GM12878 (cell line): Measurements from ENCODE around the gene SPATA45. TPM values are rescaled to one million over a fixed set of nuclear protein-coding genes. Genes with fewer than 3 reads are reported as not detected.
A peak's percentile ranks its signal among the peaks of the same experiment; 100 is the strongest.

Experiments
- ATAC-seq: fragments of 200-7000 bp; cut with Tn5 transposase; 3 replicates; pipeline ENCODE4 v1.9.1; 2020; ENCODE audit warnings: mild to moderate bottlenecking, moderate library complexity
- BruUV-seq: library from RNA; stranded (reverse); fragments of 400-500 nt; replicated peaks from 2 replicates; lab custom pipeline; 2021; lab: Mats Ljungman, UMichigan
- CTCF ChIA-PET: fragments of 300-600 bp; sonication (Branson Sonifier 250); formaldehyde crosslinking; extraction: SDS; loops from one replicate; lab custom pipeline; 2021; ENCODE audit warnings: inconsistent platforms; lab: Yijun Ruan, JAX
- POLR2A ChIA-PET: fragments of 350-600 bp; formaldehyde crosslinking; extraction: SDS; loops from one replicate; lab custom pipeline; 2021; ENCODE audit warnings: inconsistent platforms; lab: Charles Lee
- RAD21 ChIA-PET: fragments of 300-600 bp; sonication (Branson Sonifier 250); formaldehyde crosslinking; loops from one replicate; lab custom pipeline; 2023; ENCODE audit warnings: antibody characterized with exemption; ENCODE audit not compliant: unreplicated experiment; lab: Charles Lee
- SMC1A ChIA-PET: fragments of 300-600 bp; sonication (Branson Sonifier 250); formaldehyde crosslinking; loops from one replicate; lab custom pipeline; 2023; ENCODE audit not compliant: unreplicated experiment, uncharacterized antibody; lab: Charles Lee
- DNase-seq: peaks from one replicate; pipeline ENCODE4 v3.0.0-alpha.2; 2011; ENCODE audit warnings: low read depth, low spot score
- FAIRE-seq: peaks from 3 replicates; lab custom pipeline; 2011; peaks lifted over from hg19 to GRCh38; lab: Jason Lieb, UNC
- H2AFZ ChIP-seq: 2 replicates; pipeline ENCODE4 v1.6.0; 2011; ENCODE audit warnings: low read depth, low read length, control low read depth; ENCODE audit not compliant: control insufficient read depth
- H3K27ac ChIP-seq: 2 replicates; pipeline ENCODE4 v1.5.1; 2011; ENCODE audit warnings: control low read depth; ENCODE audit not compliant: control insufficient read depth, insufficient read depth
- H3K27me3 ChIP-seq, 2 experiments: replicated peaks in 1 of 2; 2 replicates each; pipeline versions ENCODE4 v1.6.0 to v1.6.1; 2011; ENCODE audit warnings: low read length in 1 of 2; ENCODE audit not compliant: control insufficient read depth in 2 of 2, insufficient read depth in 2 of 2
- H3K36me3 ChIP-seq, 2 experiments: 2 replicates each; pipeline ENCODE4 v1.5.1; 2011; ENCODE audit warnings: low read length in 1 of 2; ENCODE audit not compliant: control insufficient read depth in 2 of 2, insufficient read depth in 2 of 2
- H3K4me1 ChIP-seq: 2 replicates; pipeline ENCODE4 v1.6.1; 2011; ENCODE audit warnings: mild to moderate bottlenecking, low read length, moderate library complexity, mixed read lengths; ENCODE audit not compliant: control insufficient read depth, insufficient read depth
- H3K4me2 ChIP-seq: 2 replicates; pipeline ENCODE4 v1.6.0; 2011; ENCODE audit warnings: control low read depth; ENCODE audit not compliant: control insufficient read depth, insufficient read depth
- H3K4me3 ChIP-seq: fragments of 200-600 bp; sonication (generic); 2 replicates; pipeline ENCODE4 v1.5.1; 2016
- H3K79me2 ChIP-seq: 2 replicates; pipeline ENCODE4 v1.6.0; 2011; ENCODE audit warnings: low read length; ENCODE audit not compliant: control insufficient read depth, insufficient read depth
- H3K9ac ChIP-seq: 2 replicates; pipeline ENCODE4 v1.8.0; 2011; ENCODE audit warnings: low read length, control low read depth, mixed read lengths; ENCODE audit not compliant: control insufficient read depth, insufficient read depth
- H3K9me3 ChIP-seq: replicated peaks from 3 replicates; pipeline ENCODE4 v1.5.1; 2011; ENCODE audit warnings: mild to moderate bottlenecking, low read length; ENCODE audit not compliant: control insufficient read depth, insufficient read depth
- H4K20me1 ChIP-seq: 2 replicates; pipeline ENCODE4 v1.6.0; 2011; ENCODE audit not compliant: control insufficient read depth, insufficient read depth
- CBX3 ChIP-seq: fragments of 200-600 bp; sonication (generic); IDR thresholded peaks from 2 replicates; pipeline ENCODE4 v1.6.1; 2016; ENCODE audit warnings: low read depth, borderline replicate concordance
- FOXM1 ChIP-seq: IDR thresholded peaks from 2 replicates; pipeline ENCODE4 v1.6.1; 2012; ENCODE audit warnings: low read depth, mild to moderate bottlenecking, inconsistent platforms, low read length, moderate library complexity
- IKZF1 ChIP-seq: fragments of 450-650 bp; conservative IDR thresholded peaks from 2 replicates; pipeline ENCODE4 v1.6.1; 2017; ENCODE audit warnings: antibody characterized with exemption, mild to moderate bottlenecking
- LARP7 ChIP-seq: fragments of 450-650 bp; IDR thresholded peaks from 2 replicates; pipeline ENCODE4 v1.6.1; 2017; ENCODE audit warnings: mild to moderate bottlenecking
- NFYA ChIP-seq: IDR thresholded peaks from 2 replicates; pipeline ENCODE4 v1.6.1; 2011; ENCODE audit warnings: low read depth, mild to moderate bottlenecking, low read length, improper control_type of control experiment, borderline replicate concordance
- POU2F2 ChIP-seq: IDR thresholded peaks from 3 replicates; pipeline ENCODE4 v1.6.1; 2011; ENCODE audit warnings: low read depth, mild to moderate bottlenecking, low read length, borderline replicate concordance
- RUNX3 ChIP-seq: IDR thresholded peaks from 2 replicates; pipeline ENCODE4 v1.6.1; 2012; ENCODE audit warnings: low read length, inconsistent platforms
- SKIL ChIP-seq: fragments of 450-650 bp; IDR thresholded peaks from 2 replicates; pipeline ENCODE4 v1.6.1; 2017; ENCODE audit warnings: mild to moderate bottlenecking, low read depth, inconsistent platforms; ENCODE audit not compliant: poor library complexity, severe bottlenecking
- SMARCA5 ChIP-seq: fragments of 450-650 bp; IDR thresholded peaks from 2 replicates; pipeline ENCODE4 v1.6.1; 2017; ENCODE audit warnings: mild to moderate bottlenecking
- ZBTB40 ChIP-seq: fragments of 450-650 bp; IDR thresholded peaks from 2 replicates; pipeline ENCODE4 v1.6.1; 2016; ENCODE audit warnings: mild to moderate bottlenecking, moderate library complexity, borderline replicate concordance
- ZNF24 ChIP-seq: fragments of 450-650 bp; IDR thresholded peaks from 2 replicates; pipeline ENCODE4 v1.6.1; 2017; ENCODE audit warnings: antibody characterized with exemption, mild to moderate bottlenecking
- WGBS: methylation state at CpG from one replicate; pipeline ENCODE4 v1.1.6; 2016; ENCODE audit warnings: low lambda C conversion rate; ENCODE audit not compliant: insufficient replicate concordance, insufficient coverage; ENCODE audit errors: missing lambda C conversion rate; 5-methylcytosine and 5-hydroxymethylcytosine counted together
- in situ Hi-C: fragments of 300-500 bp; cut with MboI; formaldehyde crosslinking; loops from 9 replicates; pipeline ENCODE4 v1.14.3; 2018; ENCODE audit warnings: mixed read lengths
- intact Hi-C: fragments of 100-400 bp; cut with micrococcal nuclease; formaldehyde crosslinking; loops from one replicate; pipeline ENCODE4 v1.14.2; 2022; ENCODE audit not compliant: unreplicated experiment
- polyA plus RNA-seq, 11 experiments: library from polyadenylated mRNA; depleted of rRNA in 4 of 11; unstranded in 6 of 11; stranded (reverse) in 5 of 11; fragments of >200 nt; fragmentation: Nextera tagmentation in 4 of 11; fragmentation: Illumina TruSeq in 1 of 11; extraction: Ambion mirVana in 4 of 11; extraction: Trizol in 1 of 11; gene quantifications; 1 replicate in 1 of 11; 2 replicates in 10 of 11; pipeline versions ENCODE4 v1.2.1 to v1.2.3, GENCODE V29; 2011 to 2016; ENCODE audit warnings: inconsistent platforms in 2 of 11, missing spikeins in 2 of 11, low read depth in 1 of 11
- total RNA-seq, 4 experiments: library from RNA; depleted of rRNA in 3 of 4; stranded (reverse); fragments of >200 nt in 3 of 4; fragmentation: Illumina TruSeq in 1 of 4; extraction: Trizol in 1 of 4; gene quantifications; 2 replicates each; pipeline versions ENCODE4 v1.2.1 to v1.2.3, GENCODE V29; 2013 to 2021
- TF ChIP-seq, protein P1 (sequence below), 3 experiments: IDR thresholded peaks in 2 of 3; conservative IDR thresholded peaks in 1 of 3; 2 replicates each; pipeline ENCODE4 v1.5.1; 2011; ENCODE audit warnings: low read depth in 3 of 3, low read length in 3 of 3, mild to moderate bottlenecking in 3 of 3, control low read depth in 2 of 3, moderate library complexity in 2 of 3, inconsistent platforms in 1 of 3, mixed read lengths in 1 of 3; ENCODE audit not compliant: control insufficient read depth in 2 of 3, insufficient read depth in 1 of 3; ENCODE audit errors: extremely low read depth in 1 of 3
- TF ChIP-seq, protein P2 (sequence below): fragments of 450-650 bp; IDR thresholded peaks from 2 replicates; pipeline ENCODE4 v1.6.1; 2017; ENCODE audit warnings: low read depth, mild to moderate bottlenecking, moderate library complexity

The SPATA45 gene
- total and polyA plus RNA-seq, 10 of the 15 experiments (the other 5 are each of a cell fraction or from before 2014, with no cell fraction given), result 0.22 to 0.37 (median 0.31) TPM; not detected in 7

- no TSS peak for BruUV-seq
- no peaks in the 10 kb centered on the region for H3K9me3 ChIP-seq
- peak overlapping the region; percentile 8; the same call in 1 of the 2 replicates for H3K4me3 ChIP-seq
- H3K27me3 ChIP-seq, result no peaks in the 10 kb centered on the region
- WGBS, result 0% methylated on average over 2 of the region's 2 CpGs
- H3K27ac ChIP-seq, result peak overlapping the region; percentile 46
- DNase-seq (peak; percentile 77), FAIRE-seq (peak; percentile 99), ATAC-seq (peak; percentile 82)
- ChIA-PET RAD21 (interaction anchor here (0.7 to 1.8 kb wide), 9 partner anchors 13 to 190 kb away, joined by 3 to 7 read pairs (median 4); partner anchors contain the start of gene FLVCR1), POLR2A (interaction anchor here (0.5 to 1.5 kb wide), 7 partner anchors 11 to 106 kb away, joined by 3 to 8 read pairs (median 3); partner anchors contain the start of gene FLVCR1), SMC1A (interaction anchor here (0.7 to 3.5 kb wide), 16 partner anchors 8 to 121 kb away, joined by 3 to 21 read pairs (median 4); partner anchors contain the start of gene FLVCR1), CTCF (interaction anchor here (1.0 to 2.2 kb wide), 4 partner anchors 59 to 277 kb away, joined by 3 to 6 read pairs (median 3); no protein-coding TSS in a partner anchor)
- peaks cover 11% of the 10 kb centered on the region for H3K4me1 ChIP-seq
- peaks cover 0 to 20% of the 10 kb centered on the region in 2 experiments; a peak in 2 of 4 replicates for H3K36me3 ChIP-seq
- in situ Hi-C loops (no loop called here), intact Hi-C loops (loop anchor here (1.0 kb wide), 1 partner anchor 81 kb away; no protein-coding TSS in a partner anchor)
- no peaks in the 10 kb centered on the region; the same call in 1 of the 2 replicates for H3K79me2 ChIP-seq
- no peak overlapping the region; the same call in 1 of the 2 replicates for H2AFZ ChIP-seq
- H4K20me1 ChIP-seq, result no peaks in the 10 kb centered on the region
- no peak overlapping the region for H3K9ac ChIP-seq
- H3K4me2 ChIP-seq, result peak overlapping the region; percentile 85
- TF ChIP-seq SKIL (peak; percentile 45), FOXM1 (peak; percentile 81), LARP7 (no peak), RUNX3 (peak; percentile 61; the same call in 1 of the 2 replicates), NFYA (no peak), ZNF24 (0 out of 2 replicates have a peak, but pooled peaks have one; percentile 40), ZBTB40 (no peak), POU2F2 (peak; percentile 45; the same call in 1 of the 3 replicates), CBX3 (no peak), SMARCA5 (peak; percentile 69), IKZF1 (peak; percentile 85)
- TF ChIP-seq, protein P1, sequence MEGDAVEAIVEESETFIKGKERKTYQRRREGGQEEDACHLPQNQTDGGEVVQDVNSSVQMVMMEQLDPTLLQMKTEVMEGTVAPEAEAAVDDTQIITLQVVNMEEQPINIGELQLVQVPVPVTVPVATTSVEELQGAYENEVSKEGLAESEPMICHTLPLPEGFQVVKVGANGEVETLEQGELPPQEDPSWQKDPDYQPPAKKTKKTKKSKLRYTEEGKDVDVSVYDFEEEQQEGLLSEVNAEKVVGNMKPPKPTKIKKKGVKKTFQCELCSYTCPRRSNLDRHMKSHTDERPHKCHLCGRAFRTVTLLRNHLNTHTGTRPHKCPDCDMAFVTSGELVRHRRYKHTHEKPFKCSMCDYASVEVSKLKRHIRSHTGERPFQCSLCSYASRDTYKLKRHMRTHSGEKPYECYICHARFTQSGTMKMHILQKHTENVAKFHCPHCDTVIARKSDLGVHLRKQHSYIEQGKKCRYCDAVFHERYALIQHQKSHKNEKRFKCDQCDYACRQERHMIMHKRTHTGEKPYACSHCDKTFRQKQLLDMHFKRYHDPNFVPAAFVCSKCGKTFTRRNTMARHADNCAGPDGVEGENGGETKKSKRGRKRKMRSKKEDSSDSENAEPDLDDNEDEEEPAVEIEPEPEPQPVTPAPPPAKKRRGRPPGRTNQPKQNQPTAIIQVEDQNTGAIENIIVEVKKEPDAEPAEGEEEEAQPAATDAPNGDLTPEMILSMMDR (IDR thresholded peaks at IDR 0.05 in 2 of 3, conservative IDR thresholded peaks at IDR 0.05 in 1 of 3; ENCODE audit: control insufficient read depth in 2 of 3, extremely low read depth in 1 of 3, insufficient read depth in 1 of 3, low read depth in 3 of 3, low read length in 3 of 3), result no peak
- TF ChIP-seq, protein P2, sequence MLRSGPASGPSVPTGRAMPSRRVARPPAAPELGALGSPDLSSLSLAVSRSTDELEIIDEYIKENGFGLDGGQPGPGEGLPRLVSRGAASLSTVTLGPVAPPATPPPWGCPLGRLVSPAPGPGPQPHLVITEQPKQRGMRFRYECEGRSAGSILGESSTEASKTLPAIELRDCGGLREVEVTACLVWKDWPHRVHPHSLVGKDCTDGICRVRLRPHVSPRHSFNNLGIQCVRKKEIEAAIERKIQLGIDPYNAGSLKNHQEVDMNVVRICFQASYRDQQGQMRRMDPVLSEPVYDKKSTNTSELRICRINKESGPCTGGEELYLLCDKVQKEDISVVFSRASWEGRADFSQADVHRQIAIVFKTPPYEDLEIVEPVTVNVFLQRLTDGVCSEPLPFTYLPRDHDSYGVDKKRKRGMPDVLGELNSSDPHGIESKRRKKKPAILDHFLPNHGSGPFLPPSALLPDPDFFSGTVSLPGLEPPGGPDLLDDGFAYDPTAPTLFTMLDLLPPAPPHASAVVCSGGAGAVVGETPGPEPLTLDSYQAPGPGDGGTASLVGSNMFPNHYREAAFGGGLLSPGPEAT, result peak; percentile 81
These were observed 26.1 kb upstream of the SPATA45 start for GRCh38 chr1:212873518-212873917.
